ENCODE data around the gene TMEM150C.
"Not testable (repeated sequence)": the region's sequence is repeated elsewhere in the genome, so short reads cannot be mapped to it uniquely, and the experiment has no call there.

DNA sequence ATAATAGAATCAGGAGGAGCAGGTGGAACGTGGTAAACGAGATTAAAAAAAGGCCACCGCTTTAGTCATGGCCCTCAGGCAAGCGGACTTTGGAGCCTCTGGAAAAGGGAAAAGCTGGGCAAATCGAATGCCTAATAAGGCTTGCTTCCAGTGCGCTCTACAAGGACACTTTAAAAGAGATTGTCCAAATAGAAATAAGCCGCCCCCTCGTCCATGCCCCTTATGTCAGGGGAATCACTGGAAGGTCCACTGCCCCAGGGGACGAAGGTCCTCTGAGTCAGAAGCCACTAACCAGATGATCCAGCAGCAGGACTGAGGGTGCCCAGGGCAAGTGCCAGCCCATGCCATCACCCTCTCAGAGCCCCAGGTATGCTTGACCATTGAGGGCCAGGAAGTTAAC is 84.3 kb downstream of the TMEM150C start:
- TF ChIP-seq, protein P1, sequence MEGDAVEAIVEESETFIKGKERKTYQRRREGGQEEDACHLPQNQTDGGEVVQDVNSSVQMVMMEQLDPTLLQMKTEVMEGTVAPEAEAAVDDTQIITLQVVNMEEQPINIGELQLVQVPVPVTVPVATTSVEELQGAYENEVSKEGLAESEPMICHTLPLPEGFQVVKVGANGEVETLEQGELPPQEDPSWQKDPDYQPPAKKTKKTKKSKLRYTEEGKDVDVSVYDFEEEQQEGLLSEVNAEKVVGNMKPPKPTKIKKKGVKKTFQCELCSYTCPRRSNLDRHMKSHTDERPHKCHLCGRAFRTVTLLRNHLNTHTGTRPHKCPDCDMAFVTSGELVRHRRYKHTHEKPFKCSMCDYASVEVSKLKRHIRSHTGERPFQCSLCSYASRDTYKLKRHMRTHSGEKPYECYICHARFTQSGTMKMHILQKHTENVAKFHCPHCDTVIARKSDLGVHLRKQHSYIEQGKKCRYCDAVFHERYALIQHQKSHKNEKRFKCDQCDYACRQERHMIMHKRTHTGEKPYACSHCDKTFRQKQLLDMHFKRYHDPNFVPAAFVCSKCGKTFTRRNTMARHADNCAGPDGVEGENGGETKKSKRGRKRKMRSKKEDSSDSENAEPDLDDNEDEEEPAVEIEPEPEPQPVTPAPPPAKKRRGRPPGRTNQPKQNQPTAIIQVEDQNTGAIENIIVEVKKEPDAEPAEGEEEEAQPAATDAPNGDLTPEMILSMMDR (IDR thresholded peaks at IDR 0.05), result not testable (repeated sequence)
- TF ChIP-seq POLR2A, EP300 (IDR thresholded peaks at IDR 0.05): not testable (repeated sequence)
